HG03060 (cell line): ENCODE results near the gene SLFNL1.

ENCODE experiments used
- ATAC-seq: cut with Tn5 transposase; IDR thresholded peaks from one replicate; pipeline ENCODE4 v1.9.1; 2021; ENCODE audit warnings: low read depth, moderate number of reproducible peaks; ENCODE audit not compliant: unreplicated experiment

SLFNL1 gene

DNA sequence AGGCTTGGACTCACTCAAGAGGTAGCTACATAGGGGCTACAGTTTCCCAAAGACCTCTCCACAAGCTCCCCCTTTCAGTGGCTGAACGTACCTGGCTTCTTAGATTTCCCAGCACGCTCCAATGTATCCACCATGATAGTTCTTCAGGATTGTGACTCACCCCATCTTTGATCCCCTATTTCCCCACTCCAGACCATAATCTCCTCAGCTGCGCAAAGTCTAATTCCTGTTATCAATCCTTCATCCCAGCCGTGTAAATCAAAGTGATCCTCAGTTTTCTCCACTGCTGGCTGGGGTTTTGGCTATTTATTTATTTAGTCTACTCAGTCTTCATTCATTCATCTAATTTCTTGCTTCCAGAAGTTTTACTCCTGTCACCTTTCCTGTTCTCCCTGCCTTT, 55.1 kb downstream of the SLFNL1 start:
- ATAC-seq, result no peak
